Loucy (cell line): Measurements from ENCODE around the gene PLXNA2.

Experiments used
- EZH2phosphoT487 ChIP-seq: fragments of 200-600 bp; IDR thresholded peaks from 2 replicates; pipeline ENCODE4 v1.6.1; 2018; ENCODE audit warnings: antibody characterized with exemption, mild to moderate bottlenecking, moderate library complexity, borderline replicate concordance
- TF ChIP-seq, protein P1 (sequence below): fragments of 200-600 bp; sonication (generic); conservative IDR thresholded peaks from 2 replicates; pipeline ENCODE4 v1.5.1; 2014; ENCODE audit warnings: mild to moderate bottlenecking, antibody characterized with exemption, low read length

DNA sequence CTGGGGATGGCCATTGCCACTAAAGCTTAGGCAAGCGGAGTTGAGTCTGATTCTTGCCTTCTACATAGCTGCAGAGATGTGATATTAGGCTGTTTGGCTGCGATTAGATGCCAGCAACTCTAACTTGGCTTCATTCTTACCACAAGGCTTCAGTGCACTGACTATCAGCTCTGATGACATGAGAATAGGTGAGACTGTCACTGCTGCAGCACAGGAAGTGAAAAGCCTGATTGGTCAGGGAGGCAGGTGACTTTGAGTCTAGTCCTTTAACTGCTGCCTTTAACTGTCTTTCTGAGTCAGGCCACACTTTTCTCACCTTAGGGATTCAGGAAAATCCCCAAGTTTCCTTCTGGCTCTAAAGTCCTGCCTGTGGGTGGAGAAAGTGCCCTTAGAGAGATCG, 14.1 kb upstream of the PLXNA2 start:
- TF ChIP-seq, protein P1, sequence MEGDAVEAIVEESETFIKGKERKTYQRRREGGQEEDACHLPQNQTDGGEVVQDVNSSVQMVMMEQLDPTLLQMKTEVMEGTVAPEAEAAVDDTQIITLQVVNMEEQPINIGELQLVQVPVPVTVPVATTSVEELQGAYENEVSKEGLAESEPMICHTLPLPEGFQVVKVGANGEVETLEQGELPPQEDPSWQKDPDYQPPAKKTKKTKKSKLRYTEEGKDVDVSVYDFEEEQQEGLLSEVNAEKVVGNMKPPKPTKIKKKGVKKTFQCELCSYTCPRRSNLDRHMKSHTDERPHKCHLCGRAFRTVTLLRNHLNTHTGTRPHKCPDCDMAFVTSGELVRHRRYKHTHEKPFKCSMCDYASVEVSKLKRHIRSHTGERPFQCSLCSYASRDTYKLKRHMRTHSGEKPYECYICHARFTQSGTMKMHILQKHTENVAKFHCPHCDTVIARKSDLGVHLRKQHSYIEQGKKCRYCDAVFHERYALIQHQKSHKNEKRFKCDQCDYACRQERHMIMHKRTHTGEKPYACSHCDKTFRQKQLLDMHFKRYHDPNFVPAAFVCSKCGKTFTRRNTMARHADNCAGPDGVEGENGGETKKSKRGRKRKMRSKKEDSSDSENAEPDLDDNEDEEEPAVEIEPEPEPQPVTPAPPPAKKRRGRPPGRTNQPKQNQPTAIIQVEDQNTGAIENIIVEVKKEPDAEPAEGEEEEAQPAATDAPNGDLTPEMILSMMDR, result no peak
- TF ChIP-seq EZH2phosphoT487, result no peak
